OCI-LY7 (cell line): ENCODE results near the gene TRAPPC10.
"Not testable (repeated sequence)": the region's sequence is repeated elsewhere in the genome, so short reads cannot be mapped to it uniquely, and the experiment has no call there.

Source experiments
- CTCF ChIP-seq: fragments of 200-600 bp; sonication (generic); conservative IDR thresholded peaks from 2 replicates; pipeline ENCODE4 v1.5.1; 2014; ENCODE audit warnings: mild to moderate bottlenecking, antibody characterized with exemption, low read length, moderate library complexity, mixed read lengths
- EZH2phosphoT487 ChIP-seq: fragments of 200-600 bp; sonication (generic); IDR thresholded peaks from 2 replicates; pipeline ENCODE4 v1.6.1; 2018; ENCODE audit warnings: low read depth, borderline replicate concordance, mild to moderate bottlenecking, mixed run types, antibody characterized with exemption, low read length, moderate library complexity, mixed read lengths

GRCh38 chr21:44133715-44134057, 121.6 kb downstream of the TRAPPC10 start:
- TF ChIP-seq CTCF, EZH2phosphoT487: not testable (repeated sequence)
